ENCODE data around the gene AMY1B. TPM values are rescaled to one million over a fixed set of nuclear protein-coding genes. Genes with fewer than 3 reads are reported as not detected.
"Not testable (repeated sequence)": the region's sequence is repeated elsewhere in the genome, so short reads cannot be mapped to it uniquely, and the experiment has no call there.

The AMY1B gene
- total RNA-seq, 2 experiments from 2014 or later = not detected

DNA sequence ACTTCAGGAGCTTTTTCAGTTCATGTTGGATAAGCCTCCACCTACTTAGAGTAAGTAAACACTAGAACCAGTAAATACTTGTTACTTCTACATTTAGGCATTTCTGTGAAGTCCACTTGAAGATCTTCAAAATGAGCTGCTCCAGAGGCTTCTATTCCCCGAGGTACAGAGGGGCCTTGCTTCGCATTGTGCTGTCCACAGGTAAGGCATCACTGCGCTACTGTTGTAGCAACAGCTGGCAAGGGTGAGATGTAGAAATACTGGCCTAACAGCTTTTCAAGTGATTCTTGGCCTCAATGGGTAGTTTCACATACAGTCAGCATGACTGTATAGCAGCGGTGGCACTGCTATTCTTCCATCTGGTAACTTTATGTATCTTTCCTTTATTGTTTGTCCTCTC, 45.1 kb downstream of the AMY1B start:
- H3K4me3 Mint-ChIP-seq; CTCF ChIA-PET; H3K27ac Mint-ChIP-seq; POLR2A ChIA-PET; DNase-seq; H3K36me3 Mint-ChIP-seq (ENCODE audit: low read depth); H3K4me1 Mint-ChIP-seq; H3K9me3 Mint-ChIP-seq; H3K27me3 Mint-ChIP-seq: not testable (repeated sequence)

DNA sequence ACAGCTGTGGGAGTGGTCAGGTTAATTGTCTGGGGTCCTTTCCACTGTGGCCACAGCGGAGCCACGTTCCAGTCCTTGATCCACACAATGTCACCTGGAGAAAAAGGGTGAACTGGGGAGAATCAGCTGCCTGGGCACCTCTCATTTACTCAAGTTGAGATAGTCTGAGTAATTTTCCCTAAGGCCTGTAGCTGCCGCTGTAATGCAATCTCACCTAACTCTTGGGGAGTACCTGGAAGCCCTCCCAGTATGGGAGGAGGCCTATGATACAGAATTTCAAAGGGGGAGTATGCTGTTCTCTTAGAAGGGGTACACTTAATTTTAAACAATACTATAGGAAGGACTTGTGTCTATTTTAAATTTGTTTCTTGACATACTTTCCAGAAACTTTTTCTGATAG, 45.7 kb downstream of the AMY1B start:
- H3K27ac Mint-ChIP-seq; CTCF ChIA-PET; H3K4me1 Mint-ChIP-seq; H3K9me3 Mint-ChIP-seq; POLR2A ChIA-PET; H3K4me3 Mint-ChIP-seq; DNase-seq; H3K27me3 Mint-ChIP-seq; H3K36me3 Mint-ChIP-seq (ENCODE audit: low read depth): not testable (repeated sequence)

DNA sequence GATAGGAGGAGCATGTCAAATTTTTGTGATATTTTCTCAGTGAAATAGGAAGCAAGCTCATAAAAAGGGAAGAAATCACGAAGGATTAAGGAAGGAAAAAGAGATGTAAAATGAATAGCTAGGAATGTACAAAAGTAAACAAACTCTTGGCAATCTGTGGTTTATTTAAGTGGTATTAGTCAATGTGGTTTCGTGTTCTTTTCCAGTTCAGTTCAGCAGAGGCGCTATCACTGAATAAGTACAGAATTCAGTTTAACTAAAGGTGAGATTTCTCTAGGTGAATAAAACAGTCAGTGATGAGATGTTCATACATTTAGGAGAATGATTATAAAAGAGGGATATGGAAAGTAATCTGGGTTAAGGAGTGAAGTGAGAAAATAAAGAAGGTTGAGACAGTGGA, 52.1 kb downstream of the AMY1B start:
- CTCF ChIA-PET; H3K4me1 Mint-ChIP-seq; H3K9me3 Mint-ChIP-seq; H3K27me3 Mint-ChIP-seq; POLR2A ChIA-PET; H3K27ac Mint-ChIP-seq; DNase-seq; H3K4me3 Mint-ChIP-seq; H3K36me3 Mint-ChIP-seq (ENCODE audit: low read depth): not testable (repeated sequence)

DNA sequence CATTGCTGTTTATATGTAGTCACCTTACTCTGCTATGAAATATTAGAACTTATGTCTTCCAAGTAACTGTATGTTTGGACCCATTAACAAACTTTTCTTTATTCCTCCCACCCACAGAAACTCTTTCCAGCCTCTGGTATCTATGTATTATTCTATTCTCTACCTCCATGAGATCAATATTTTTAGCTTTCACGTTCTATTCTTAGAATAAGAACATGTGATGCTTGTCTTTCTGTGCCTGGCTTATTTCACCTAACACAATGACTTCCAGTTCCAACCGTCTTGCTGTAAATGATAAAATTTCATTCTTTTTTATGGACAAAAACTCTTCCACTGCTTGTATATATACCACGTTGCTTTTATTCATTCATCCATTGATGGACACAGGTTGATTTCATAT, 54.8 kb downstream of the AMY1B start:
- POLR2A ChIA-PET, CTCF ChIA-PET: not testable (repeated sequence)

More for the DNA sequence above, 54.8 kb downstream of the AMY1B start:
- H3K27me3 Mint-ChIP-seq; H3K4me1 Mint-ChIP-seq; H3K36me3 Mint-ChIP-seq (ENCODE audit: low read depth); H3K9me3 Mint-ChIP-seq; H3K27ac Mint-ChIP-seq; H3K4me3 Mint-ChIP-seq; DNase-seq: not testable (repeated sequence)

Other genes with a start within 250 kb of the AMY1B start
- gene RNPC3, start 170.5 kb downstream of the AMY1B start, total RNA-seq = 10 to 100 TPM; 22.3 to 22.5 TPM
- 1 to 10 TPM; 6.7 to 8.6 TPM for gene AMY2B, start 124.6 kb downstream of the AMY1B start, total RNA-seq
- not detected for gene AMY2A, start 78.8 kb downstream of the AMY1B start, total RNA-seq
- not detected for gene AMY1A, start 40.5 kb downstream of the AMY1B start, total RNA-seq
- gene AMY1C, start 53.7 kb upstream of the AMY1B start, total RNA-seq = not detected

Measured in activated CD4-positive, alpha-beta memory T cell treated with anti-CD3 and anti-CD28 coated beads, Interleukin-2, amount 10 ng/mL, durations not matched to agents 7 days and 5 days (primary cell).